Measurements from ENCODE around the gene GSDME.

Gene GSDME

DNA sequence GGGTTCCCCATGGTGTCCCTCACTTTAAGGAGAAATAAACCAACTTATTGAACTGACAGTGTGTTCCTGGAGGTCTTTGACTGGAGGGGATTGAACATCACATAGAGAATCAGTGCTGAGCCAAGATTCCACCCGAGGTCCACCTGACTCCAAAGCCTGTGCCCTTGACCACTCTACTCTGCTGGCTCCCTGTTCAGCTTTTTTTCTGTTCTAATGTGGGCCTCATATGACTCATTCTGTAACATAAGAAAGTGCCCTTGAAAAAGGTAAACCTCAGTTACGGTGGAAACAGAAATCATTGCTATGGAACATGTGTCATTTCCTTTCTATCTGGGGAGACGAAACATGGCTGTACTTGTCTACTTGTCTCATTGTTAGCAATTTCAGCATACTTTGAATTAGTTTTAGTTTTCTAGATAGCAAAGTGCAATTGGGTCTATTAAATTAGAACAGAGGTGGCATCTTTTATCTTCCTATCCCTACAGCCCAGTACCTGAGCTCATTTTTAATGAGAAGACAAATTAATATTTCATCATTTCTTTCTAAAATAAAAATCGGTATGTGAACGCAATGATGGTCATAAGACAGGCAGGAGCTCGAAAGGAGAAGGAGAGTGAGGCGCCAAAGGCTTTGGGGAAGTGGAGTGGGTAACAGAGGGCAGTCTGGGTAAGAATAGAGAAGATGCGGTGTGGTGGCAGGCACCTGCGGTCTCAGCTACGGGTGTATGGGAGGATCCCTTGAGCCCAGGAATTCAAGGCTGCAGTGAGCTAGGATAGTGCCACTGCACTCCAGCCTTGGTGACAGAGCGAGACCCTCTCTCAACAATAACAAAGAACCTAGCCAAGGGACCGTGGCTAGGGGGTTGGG, 1.5 kb downstream of the GSDME start:
- Histone ChIP-seq H3K27ac (ENCODE audit: low read depth, low read length) (peak overlapping the region; percentile 85), H3K79me2 (ENCODE audit: control insufficient read depth, insufficient read depth, low read length, unreplicated experiment) (peaks cover 31% of the 10 kb centered on the region), H3K36me3 (ENCODE audit: insufficient read depth, low read length) (no peaks in the 10 kb centered on the region), H3K4me3 (ENCODE audit: low read depth, low read length) (peak overlapping the region; percentile 85), H3K4me1 (ENCODE audit: control insufficient read depth, insufficient read depth, low read length, unreplicated experiment) (peaks cover 40% of the 10 kb centered on the region), H3K27me3 (ENCODE audit: insufficient read depth, low read length) (no peaks in the 10 kb centered on the region), H2AFZ (ENCODE audit: low read length, unreplicated experiment) (no peak overlapping the region)

GRCh38 chr7:24754906-24755506, 2.3 kb downstream of the GSDME start:
- H3K4me1 ChIP-seq (ENCODE audit: control insufficient read depth, insufficient read depth, low read length, unreplicated experiment): peaks cover 40% of the 10 kb centered on the region
- H3K36me3 ChIP-seq (ENCODE audit: insufficient read depth, low read length): no peaks in the 10 kb centered on the region
- no peak overlapping the region for H2AFZ ChIP-seq (ENCODE audit: low read length, unreplicated experiment)
- H3K4me3 ChIP-seq (ENCODE audit: low read depth, low read length): peak overlapping the region; percentile 85; the same call in 1 of the 2 replicates
- peaks cover 33% of the 10 kb centered on the region for H3K79me2 ChIP-seq (ENCODE audit: control insufficient read depth, insufficient read depth, low read length, unreplicated experiment)
- H3K27me3 ChIP-seq (ENCODE audit: insufficient read depth, low read length): no peaks in the 10 kb centered on the region
- peak overlapping the region; percentile 85 for H3K27ac ChIP-seq (ENCODE audit: low read depth, low read length)

DNA sequence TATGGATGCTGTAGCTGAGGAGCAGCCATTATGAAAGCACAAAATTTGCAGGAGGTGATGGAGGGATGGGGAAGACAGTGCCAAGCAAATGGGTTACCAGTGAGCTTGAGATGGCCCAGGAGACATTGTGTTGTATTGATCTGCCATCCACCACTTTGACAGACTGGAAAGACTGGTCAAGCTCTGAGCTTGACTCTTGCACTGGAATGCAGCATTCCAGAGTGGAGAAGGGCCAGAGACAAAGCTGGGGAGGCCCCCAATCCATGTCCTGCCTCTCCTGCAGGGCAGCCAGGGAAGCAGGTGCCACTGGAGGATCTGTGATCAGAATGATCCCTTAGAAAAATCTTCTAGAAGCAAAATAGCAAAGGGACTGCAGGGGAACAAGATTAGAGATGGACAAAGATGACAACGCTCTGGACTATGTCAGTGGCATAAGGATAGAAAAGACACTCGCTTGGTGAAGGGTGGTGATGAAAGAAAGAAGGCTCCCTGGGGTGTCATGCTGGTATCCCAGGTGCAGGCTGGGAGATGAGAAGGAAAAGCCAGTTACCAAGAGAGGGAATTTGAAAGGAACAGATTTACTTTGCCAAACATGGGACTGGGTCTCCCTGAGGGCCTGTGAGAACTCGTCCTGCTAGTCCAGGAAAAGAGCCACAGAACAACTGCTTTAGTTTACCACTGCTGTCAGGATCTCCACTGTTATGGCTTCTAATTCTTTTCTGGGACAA, 5.0 kb downstream of the GSDME start:
- peaks cover 36% of the 10 kb centered on the region for H3K79me2 ChIP-seq (ENCODE audit: control insufficient read depth, insufficient read depth, low read length, unreplicated experiment)
- peaks cover 4% of the 10 kb centered on the region; the same call in 1 of the 2 replicates for H3K36me3 ChIP-seq (ENCODE audit: insufficient read depth, low read length)
- no peak overlapping the region for H2AFZ ChIP-seq (ENCODE audit: low read length, unreplicated experiment)
- peaks cover 35% of the 10 kb centered on the region for H3K4me1 ChIP-seq (ENCODE audit: control insufficient read depth, insufficient read depth, low read length, unreplicated experiment)
- H3K27me3 ChIP-seq (ENCODE audit: insufficient read depth, low read length): no peaks in the 10 kb centered on the region
- H3K27ac ChIP-seq (ENCODE audit: low read depth, low read length): no peak overlapping the region
- no peak overlapping the region for H3K4me3 ChIP-seq (ENCODE audit: low read depth, low read length)

- H3K79me2 ChIP-seq (ENCODE audit: control insufficient read depth, insufficient read depth, low read length, unreplicated experiment): peaks cover 36% of the 10 kb centered on the region
- H3K4me1 ChIP-seq (ENCODE audit: control insufficient read depth, insufficient read depth, low read length, unreplicated experiment): peaks cover 35% of the 10 kb centered on the region
- no peak overlapping the region for H2AFZ ChIP-seq (ENCODE audit: low read length, unreplicated experiment)
- no peak overlapping the region for H3K4me3 ChIP-seq (ENCODE audit: low read depth, low read length)
- H3K27me3 ChIP-seq (ENCODE audit: insufficient read depth, low read length): no peaks in the 10 kb centered on the region
- H3K36me3 ChIP-seq (ENCODE audit: insufficient read depth, low read length): peaks cover 4% of the 10 kb centered on the region; the same call in 1 of the 2 replicates
- H3K27ac ChIP-seq (ENCODE audit: low read depth, low read length): no peak overlapping the region
These were observed 5.8 kb downstream of the GSDME start for GRCh38 chr7:24751484-24751883.

DNA sequence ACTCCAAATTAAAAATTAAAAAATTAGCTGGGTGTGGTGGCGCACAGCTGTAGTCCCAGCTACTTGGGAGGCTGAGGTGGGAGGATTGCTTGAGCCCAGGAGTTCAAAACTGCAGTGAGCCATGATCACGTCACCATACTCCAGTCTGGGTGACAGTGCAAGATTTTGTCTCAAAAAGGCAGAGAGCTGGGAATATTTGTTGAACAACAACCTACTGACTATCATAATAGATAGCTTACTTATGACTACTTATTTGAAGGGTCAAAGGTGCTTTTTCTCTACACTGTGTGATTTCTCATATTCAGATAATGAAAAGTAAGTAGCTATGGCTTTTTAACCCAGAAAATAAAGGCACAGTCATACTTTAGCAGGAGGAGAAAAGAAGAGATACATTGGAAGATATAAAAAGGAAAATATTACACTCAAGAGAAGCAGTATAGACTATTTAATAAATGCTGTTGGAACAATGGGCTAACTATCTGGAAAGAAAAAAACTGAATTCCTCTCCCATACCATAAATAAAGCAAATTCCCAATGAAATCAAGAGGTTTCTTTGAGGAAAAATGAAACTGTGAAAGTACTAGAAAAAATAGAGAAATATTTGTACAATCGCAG, 6.7 kb downstream of the GSDME start:
- H3K4me1 ChIP-seq (ENCODE audit: control insufficient read depth, insufficient read depth, low read length, unreplicated experiment): peaks cover 26% of the 10 kb centered on the region
- H3K36me3 ChIP-seq (ENCODE audit: insufficient read depth, low read length): peaks cover 4% of the 10 kb centered on the region; the same call in 1 of the 2 replicates
- no peak overlapping the region for H2AFZ ChIP-seq (ENCODE audit: low read length, unreplicated experiment)
- H3K27me3 ChIP-seq (ENCODE audit: insufficient read depth, low read length): no peaks in the 10 kb centered on the region
- H3K79me2 ChIP-seq (ENCODE audit: control insufficient read depth, insufficient read depth, low read length, unreplicated experiment): peaks cover 34% of the 10 kb centered on the region
- H3K4me3 ChIP-seq (ENCODE audit: low read depth, low read length): no peak overlapping the region
- H3K27ac ChIP-seq (ENCODE audit: low read depth, low read length): peak overlapping the region; percentile 47

GRCh38 chr7:24748521-24748920, 8.7 kb downstream of the GSDME start:
- no peak overlapping the region for H3K27ac ChIP-seq (ENCODE audit: low read depth, low read length)
- H3K4me3 ChIP-seq (ENCODE audit: low read depth, low read length): no peak overlapping the region
- no peak overlapping the region for H2AFZ ChIP-seq (ENCODE audit: low read length, unreplicated experiment)
- H3K79me2 ChIP-seq (ENCODE audit: control insufficient read depth, insufficient read depth, low read length, unreplicated experiment): peaks cover 21% of the 10 kb centered on the region
- H3K36me3 ChIP-seq (ENCODE audit: insufficient read depth, low read length): peaks cover 4% of the 10 kb centered on the region; the same call in 1 of the 2 replicates
- H3K4me1 ChIP-seq (ENCODE audit: control insufficient read depth, insufficient read depth, low read length, unreplicated experiment): peaks cover 15% of the 10 kb centered on the region
- H3K27me3 ChIP-seq (ENCODE audit: insufficient read depth, low read length): no peaks in the 10 kb centered on the region

DNA sequence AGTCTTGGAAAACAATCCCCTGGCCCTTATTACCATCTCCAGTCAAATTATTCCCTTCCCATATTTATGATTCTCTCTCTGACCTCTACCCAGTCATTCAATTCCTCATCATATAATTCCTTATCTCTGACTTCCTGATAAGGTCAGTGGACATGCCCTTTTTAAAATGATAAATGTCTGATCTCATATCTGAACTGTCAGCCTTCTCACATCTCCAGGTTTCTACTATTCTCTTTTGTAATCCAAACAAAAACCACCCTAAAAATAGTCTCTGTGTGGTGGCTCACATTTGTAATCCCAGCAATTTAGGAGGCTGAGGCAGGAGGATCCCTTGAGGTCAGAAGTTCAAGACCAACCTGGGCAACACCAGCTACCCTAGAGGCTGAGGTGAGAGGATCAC, 11.9 kb downstream of the GSDME start:
- Histone ChIP-seq H3K27me3 (ENCODE audit: insufficient read depth, low read length) (no peaks in the 10 kb centered on the region), H3K79me2 (ENCODE audit: control insufficient read depth, insufficient read depth, low read length, unreplicated experiment) (peaks cover 4% of the 10 kb centered on the region), H3K4me1 (ENCODE audit: control insufficient read depth, insufficient read depth, low read length, unreplicated experiment) (peaks cover 22% of the 10 kb centered on the region), H3K36me3 (ENCODE audit: insufficient read depth, low read length) (peaks cover 4% of the 10 kb centered on the region; the same call in 1 of the 2 replicates), H3K4me3 (ENCODE audit: low read depth, low read length) (no peak overlapping the region), H3K27ac (ENCODE audit: low read depth, low read length) (no peak overlapping the region), H2AFZ (ENCODE audit: low read length, unreplicated experiment) (no peak overlapping the region)

DNA sequence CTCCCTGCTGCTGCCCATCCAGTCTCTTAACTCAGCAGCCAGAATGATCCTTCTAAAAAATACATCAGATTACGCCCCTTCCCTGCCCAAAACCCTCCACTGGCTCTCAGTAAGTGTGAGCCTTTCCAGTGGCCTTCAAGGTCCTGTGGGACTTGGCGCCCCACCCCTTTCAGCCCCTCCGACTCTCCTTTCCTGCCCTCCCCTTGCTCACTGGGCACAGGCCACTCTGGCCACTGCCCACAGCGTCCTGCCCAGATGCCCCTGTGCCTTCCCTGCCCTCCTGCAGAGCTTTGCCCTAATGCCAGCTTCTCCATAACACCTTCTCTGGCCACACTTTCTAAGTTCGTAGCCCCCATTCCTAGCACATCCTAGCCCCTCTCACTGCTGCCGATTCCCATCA, 13.8 kb downstream of the GSDME start:
- Histone ChIP-seq H3K27ac (ENCODE audit: low read depth, low read length) (no peak overlapping the region), H3K36me3 (ENCODE audit: insufficient read depth, low read length) (peaks cover 5% of the 10 kb centered on the region; the same call in 1 of the 2 replicates), H3K4me3 (ENCODE audit: low read depth, low read length) (no peak overlapping the region), H3K27me3 (ENCODE audit: insufficient read depth, low read length) (no peaks in the 10 kb centered on the region), H2AFZ (ENCODE audit: low read length, unreplicated experiment) (no peak overlapping the region), H3K79me2 (ENCODE audit: control insufficient read depth, insufficient read depth, low read length, unreplicated experiment) (no peaks in the 10 kb centered on the region), H3K4me1 (ENCODE audit: control insufficient read depth, insufficient read depth, low read length, unreplicated experiment) (peaks cover 22% of the 10 kb centered on the region)

DNA sequence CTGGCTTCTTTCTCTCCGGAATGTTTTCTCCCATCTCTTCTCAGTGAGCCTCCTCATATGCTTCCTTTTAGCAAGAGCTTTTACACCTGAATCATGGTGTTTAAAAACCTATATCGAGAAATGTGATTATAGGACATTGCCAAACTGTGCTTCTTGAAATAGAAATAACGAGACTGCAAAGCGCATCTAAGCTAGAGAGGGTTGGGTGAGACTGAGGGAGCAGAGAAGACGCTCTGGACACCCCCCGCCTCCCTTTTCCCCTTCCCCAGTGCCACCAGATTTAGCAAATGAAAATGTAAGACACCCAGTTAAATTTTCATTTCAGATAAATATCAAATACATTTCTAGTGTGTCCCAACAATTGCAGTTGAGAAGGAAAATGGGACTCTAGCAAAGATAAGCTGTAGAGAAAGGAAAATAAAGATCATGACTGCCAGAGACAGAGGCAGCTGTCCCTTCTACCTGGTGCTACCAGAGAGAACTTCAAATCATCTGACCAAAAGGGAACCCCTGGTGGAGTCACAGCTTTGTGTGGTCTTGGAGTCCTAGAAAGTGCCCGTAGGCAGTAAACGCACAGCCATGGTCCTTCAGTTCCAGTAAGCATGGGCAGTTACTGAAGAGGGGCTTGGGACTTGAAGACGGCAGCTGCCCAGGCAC, 14.6 kb downstream of the GSDME start:
- Histone ChIP-seq H3K27ac (ENCODE audit: low read depth, low read length) (peak overlapping the region; percentile 80), H3K27me3 (ENCODE audit: insufficient read depth, low read length) (no peaks in the 10 kb centered on the region), H2AFZ (ENCODE audit: low read length, unreplicated experiment) (no peak overlapping the region), H3K79me2 (ENCODE audit: control insufficient read depth, insufficient read depth, low read length, unreplicated experiment) (no peaks in the 10 kb centered on the region), H3K4me1 (ENCODE audit: control insufficient read depth, insufficient read depth, low read length, unreplicated experiment) (peaks cover 26% of the 10 kb centered on the region), H3K36me3 (ENCODE audit: insufficient read depth, low read length) (peaks cover 6% of the 10 kb centered on the region; the same call in 1 of the 2 replicates), H3K4me3 (ENCODE audit: low read depth, low read length) (peak overlapping the region; percentile 38; the same call in 1 of the 2 replicates)

Data from ACC112 (cell line).